H1 (cell line): Measurements from ENCODE around the gene HBM. TPM values are rescaled to one million over a fixed set of nuclear protein-coding genes. Genes with fewer than 3 reads are reported as not detected.

ENCODE experiments used
- ATF2 ChIP-seq: IDR thresholded peaks from 2 replicates; pipeline ENCODE4 v1.6.1; 2012; ENCODE audit warnings: low read length, inconsistent platforms
- BCL11A ChIP-seq, 2 experiments: IDR thresholded peaks; one replicate each; pipeline ENCODE4 v1.6.1; 2011; ENCODE audit warnings: low read depth in 2 of 2, low read length in 2 of 2, mild to moderate bottlenecking in 2 of 2
- BRCA1 ChIP-seq: IDR thresholded peaks from 2 replicates; pipeline ENCODE4 v1.6.1; 2012; ENCODE audit warnings: low read depth, low read length, improper control_type of control experiment
- CHD2 ChIP-seq: IDR thresholded peaks from 2 replicates; pipeline ENCODE4 v1.6.1; 2012; ENCODE audit warnings: low read length, improper control_type of control experiment
- EGR1 ChIP-seq: IDR thresholded peaks from 2 replicates; pipeline ENCODE4 v1.6.1; 2011; ENCODE audit warnings: low read depth, low read length, borderline replicate concordance
- HDAC6 ChIP-seq: IDR thresholded peaks from one replicate; pipeline ENCODE4 v1.7.1; 2012; ENCODE audit warnings: low read depth, mild to moderate bottlenecking, inconsistent platforms, low read length, moderate library complexity
- JUND ChIP-seq: IDR thresholded peaks from 2 replicates; pipeline ENCODE4 v1.6.1; 2011; ENCODE audit warnings: mild to moderate bottlenecking, improper control_type of control experiment, low read length
- RFX5 ChIP-seq: IDR thresholded peaks from 2 replicates; pipeline ENCODE4 v1.6.1; 2011; ENCODE audit warnings: low read depth, low read length, improper control_type of control experiment, borderline replicate concordance
- SP1 ChIP-seq: IDR thresholded peaks from 2 replicates; pipeline ENCODE4 v1.6.1; 2011; ENCODE audit warnings: low read depth, low read length
- SP4 ChIP-seq: IDR thresholded peaks from 2 replicates; pipeline ENCODE4 v1.6.1; 2012; ENCODE audit warnings: low read length, inconsistent platforms
- SUZ12 ChIP-seq: fragments of 200-600 bp; sonication (generic); IDR thresholded peaks from 2 replicates; pipeline ENCODE4 v1.6.1; 2012; ENCODE audit warnings: mild to moderate bottlenecking, inconsistent platforms, low read length, moderate library complexity, mixed read lengths
- polyA plus RNA-seq, 7 experiments: library from polyadenylated mRNA; depleted of rRNA in 3 of 7; stranded (reverse) in 5 of 7; unstranded in 2 of 7; fragments of >200 nt in 5 of 7; fragments of 200-250 nt in 2 of 7; gene quantifications; 1 replicate in 5 of 7; 2 replicates in 1 of 7; 4 replicates in 1 of 7; pipeline versions ENCODE4 v1.2.1 to v1.2.3, GENCODE V29; 2011 to 2013; ENCODE audit warnings: missing spikeins in 2 of 7, mixed read lengths in 2 of 7
- total RNA-seq: library from RNA; stranded (reverse); fragmentation: NEBNext Ultra II Directional; extraction: Animal tissue kit (Norgen Biotek cat#: 25700); gene quantifications from 2 replicates; pipeline ENCODE4 v1.2.1, GENCODE V29; 2021

HBM gene
- total and polyA plus RNA-seq, 2 of the 8 experiments (the other 6 are each of a cell fraction or from before 2014, with no cell fraction given): 0.88 TPM; not detected in 1

- TF ChIP-seq ATF2 (no peak), SUZ12 (no peak), JUND (no peak), RFX5 (no peak), SP1 (no peak), SP4 (no peak), EGR1 (no peak), BRCA1 (no peak), HDAC6 (no peak), CHD2 (no peak), BCL11A (IDR thresholded peaks at IDR 0.05; ENCODE audit: low read depth in 2 of 2, low read length in 2 of 2) (no peak)
Measured at GRCh38 chr16:142405-142967, 23.3 kb upstream of the HBM start (continued).
